HPDE6-E6E7 (cell line): ENCODE data around the gene GUF1.
A peak's percentile ranks its signal among the peaks of the same experiment; 100 is the strongest.

Source experiments
- DNase-seq: peaks from one replicate; pipeline ENCODE4 v3.0.0; 2011; ENCODE audit warnings: missing footprints; ENCODE audit errors: extremely low spot score

The GUF1 gene, protein sequence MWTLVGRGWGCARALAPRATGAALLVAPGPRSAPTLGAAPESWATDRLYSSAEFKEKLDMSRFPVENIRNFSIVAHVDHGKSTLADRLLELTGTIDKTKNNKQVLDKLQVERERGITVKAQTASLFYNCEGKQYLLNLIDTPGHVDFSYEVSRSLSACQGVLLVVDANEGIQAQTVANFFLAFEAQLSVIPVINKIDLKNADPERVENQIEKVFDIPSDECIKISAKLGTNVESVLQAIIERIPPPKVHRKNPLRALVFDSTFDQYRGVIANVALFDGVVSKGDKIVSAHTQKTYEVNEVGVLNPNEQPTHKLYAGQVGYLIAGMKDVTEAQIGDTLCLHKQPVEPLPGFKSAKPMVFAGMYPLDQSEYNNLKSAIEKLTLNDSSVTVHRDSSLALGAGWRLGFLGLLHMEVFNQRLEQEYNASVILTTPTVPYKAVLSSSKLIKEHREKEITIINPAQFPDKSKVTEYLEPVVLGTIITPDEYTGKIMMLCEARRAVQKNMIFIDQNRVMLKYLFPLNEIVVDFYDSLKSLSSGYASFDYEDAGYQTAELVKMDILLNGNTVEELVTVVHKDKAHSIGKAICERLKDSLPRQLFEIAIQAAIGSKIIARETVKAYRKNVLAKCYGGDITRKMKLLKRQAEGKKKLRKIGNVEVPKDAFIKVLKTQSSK

DNA sequence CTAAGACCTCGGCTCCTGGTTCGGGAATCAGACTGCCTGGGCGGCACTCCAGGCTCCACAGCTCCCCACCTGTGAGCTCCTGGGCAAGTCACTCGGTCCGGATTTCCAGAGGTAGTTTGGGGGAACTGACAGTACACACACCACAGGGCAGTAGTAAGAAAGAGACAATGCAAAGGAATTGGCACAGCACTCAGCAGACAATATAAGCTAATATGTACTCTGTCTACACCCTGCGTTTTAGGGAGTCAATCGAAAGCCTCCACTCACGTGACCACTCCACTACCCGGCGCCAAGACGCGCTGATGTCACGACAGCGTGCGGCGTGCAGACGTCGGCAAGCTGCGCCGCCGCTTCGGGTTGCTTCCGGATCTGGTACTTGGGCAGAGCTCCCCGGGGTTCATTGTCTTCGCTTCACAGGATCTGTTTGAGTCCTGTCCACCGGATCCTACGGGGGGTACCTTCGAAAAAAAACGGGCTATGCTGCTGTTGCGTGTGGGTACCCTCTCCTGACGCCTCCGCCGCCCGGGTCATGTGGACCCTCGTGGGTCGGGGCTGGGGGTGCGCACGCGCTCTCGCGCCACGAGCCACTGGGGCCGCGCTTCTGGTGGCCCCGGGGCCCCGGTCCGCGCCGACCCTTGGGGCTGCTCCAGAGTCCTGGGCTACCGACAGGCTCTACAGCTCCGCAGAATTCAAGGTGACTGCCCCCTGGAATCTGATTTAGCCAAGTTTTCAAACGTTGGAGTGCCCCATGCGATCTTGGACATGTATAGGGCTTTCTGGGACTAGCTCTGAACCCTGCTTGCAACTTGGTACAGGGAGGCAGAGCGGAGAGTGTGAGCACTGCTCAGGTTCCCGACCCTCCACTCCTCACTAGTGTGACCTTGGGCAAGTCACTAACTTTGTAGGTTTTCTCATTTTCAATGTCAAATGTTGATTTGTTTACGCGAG is at the start of gene GUF1:
Gene GUF1, plus strand, starts transcription at position 327 of the 948 bp plus-strand sequence. Its CDS starts 203 bp downstream, at position 530.
- DNase-seq = peak; percentile 81

DNA sequence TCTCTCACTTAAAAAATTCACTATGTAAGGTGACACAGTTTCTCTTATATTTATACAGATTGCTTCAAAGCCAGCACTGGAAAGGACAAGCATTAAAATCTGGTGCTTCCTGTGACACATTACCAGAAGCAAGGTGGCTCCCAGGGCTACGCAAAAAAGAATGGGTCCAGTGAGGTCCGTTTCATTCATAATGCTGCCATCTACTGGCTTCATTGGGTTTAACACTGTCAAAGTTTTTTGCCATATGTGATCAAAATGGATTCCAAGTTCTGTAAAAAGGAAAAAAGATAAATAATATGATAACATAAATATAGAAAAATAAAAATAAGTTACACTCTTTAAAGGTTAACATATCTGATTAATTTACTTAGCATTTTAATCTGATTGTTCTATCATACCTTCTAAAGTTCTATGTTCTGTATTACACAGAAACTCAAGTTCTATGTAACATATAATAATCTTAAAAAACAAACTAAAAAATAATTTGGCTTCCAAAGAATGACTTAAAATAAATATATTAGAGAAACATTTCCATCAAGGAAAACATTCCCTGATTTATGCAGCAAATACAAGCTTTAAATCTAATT is 48.8 kb upstream of the GUF1 start:
- peak; percentile 44 for DNase-seq

DNA sequence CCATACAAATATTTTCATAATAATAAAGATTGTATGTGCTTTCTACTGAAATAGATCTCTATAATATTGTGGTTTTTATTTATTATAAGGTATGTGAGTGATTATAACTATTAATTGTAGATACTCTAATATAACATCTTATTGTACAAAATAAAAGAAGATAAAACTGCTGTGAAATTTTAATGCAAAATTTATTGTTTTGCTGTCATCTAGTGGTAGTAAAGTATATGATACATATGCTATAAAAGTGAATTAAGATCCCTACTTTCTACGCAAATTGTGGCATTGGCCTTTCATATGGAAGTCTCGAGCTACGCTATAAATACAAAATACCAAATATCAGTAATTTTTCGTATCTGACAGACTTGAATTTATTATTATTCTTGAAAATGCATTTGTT is 46.1 kb upstream of the GUF1 start:
- no peak for DNase-seq

DNA sequence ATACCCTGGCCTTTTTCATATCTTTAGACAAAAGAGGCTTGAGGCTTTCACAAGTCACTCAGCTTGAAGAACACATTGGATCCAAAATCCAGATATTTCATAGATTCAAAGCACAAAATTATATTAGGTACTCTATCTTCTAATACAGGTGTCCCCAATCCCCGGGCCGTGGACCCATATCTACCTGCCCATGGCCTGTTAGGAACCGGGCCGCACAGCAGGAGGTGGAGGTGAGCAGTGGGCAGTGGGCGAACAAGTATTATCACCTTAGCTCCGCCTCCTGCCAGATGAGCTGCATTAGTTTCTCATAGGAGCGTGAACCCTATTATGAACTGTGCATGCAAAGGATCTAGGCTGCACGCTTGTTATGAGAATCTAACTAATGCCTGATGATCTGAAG is 45.5 kb upstream of the GUF1 start:
- DNase-seq = no peak

DNA sequence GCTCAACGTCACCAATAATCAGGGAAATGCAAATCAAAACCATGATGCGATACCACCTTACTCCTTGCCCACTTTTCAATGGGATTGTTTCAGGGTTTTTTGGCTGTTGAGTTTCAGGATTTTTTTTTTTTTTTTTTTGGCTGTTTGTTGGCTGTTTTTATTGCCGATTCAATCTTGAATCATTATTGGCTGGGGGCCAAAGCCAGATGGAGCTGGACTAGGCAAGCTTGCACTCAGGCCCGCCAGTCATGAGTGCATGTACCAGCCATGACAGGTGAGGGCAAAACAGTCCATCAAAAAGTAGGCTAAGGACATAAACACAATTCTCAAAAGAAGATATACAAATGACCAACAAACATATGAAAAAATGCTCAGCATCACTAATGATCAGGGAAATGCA is 40.1 kb upstream of the GUF1 start:
- no peak for DNase-seq

DNA sequence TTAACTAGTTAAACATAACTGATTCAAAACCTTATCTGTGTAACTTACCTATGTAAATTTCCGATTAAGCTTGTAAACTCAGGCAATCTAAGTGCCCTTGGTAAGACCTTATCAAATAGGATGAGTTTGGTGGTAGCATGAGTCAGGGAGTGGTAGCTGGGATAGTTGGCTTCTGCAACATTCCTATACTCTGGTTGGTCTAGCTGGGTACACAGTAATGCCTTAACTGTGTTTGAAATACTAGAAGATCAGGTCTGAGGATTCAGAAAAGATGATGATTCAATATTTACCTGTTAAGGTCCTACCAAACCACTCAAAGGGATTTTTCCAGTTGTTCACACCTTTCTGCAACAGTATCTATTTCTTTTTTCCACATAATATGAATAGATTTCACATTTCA is 32.1 kb upstream of the GUF1 start:
- DNase-seq = no peak

DNA sequence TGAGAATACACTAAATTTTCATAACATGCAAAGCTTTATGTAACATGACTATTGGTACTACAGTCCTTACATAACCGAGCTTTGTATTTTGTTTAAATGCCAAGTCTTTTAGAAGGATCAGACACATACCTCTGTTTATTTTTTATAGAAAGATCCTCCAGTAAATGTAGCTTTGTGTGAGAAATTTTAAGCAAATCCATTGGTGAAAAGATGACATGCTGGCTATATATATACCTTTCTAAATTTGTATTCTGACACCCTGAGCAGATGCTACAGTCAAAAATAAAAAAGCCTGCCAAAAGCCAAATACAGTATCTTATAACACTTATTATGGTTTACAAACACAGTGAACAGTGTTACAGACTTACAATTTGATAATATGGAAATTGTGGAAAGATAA is 26.8 kb upstream of the GUF1 start, which contains the start of gene YIPF7:
Gene YIPF7, minus strand, starts transcription at position 201 of the 400 bp plus-strand sequence. CDS start 1,525 bp downstream, outside the sequence.
- DNase-seq = no peak

DNA sequence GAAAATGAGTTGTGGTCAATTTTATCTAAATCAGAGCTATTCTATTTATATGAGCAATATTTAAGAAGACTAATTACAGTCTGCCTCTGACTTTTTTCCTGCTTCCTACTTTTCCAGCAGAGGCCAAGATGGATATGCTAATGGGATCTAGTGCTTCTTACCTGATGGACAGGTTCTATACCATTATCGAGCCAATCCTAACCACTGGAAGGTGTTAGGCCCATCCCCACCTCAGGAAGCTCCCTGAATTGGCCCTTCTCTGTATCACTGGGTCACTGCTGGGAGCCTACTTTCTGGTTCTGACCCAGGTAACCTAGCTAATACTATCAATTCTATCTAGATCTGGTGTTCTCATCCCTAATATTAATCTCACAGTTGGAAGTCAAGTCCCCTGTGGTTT is 26.2 kb upstream of the GUF1 start:
- DNase-seq = no peak

DNA sequence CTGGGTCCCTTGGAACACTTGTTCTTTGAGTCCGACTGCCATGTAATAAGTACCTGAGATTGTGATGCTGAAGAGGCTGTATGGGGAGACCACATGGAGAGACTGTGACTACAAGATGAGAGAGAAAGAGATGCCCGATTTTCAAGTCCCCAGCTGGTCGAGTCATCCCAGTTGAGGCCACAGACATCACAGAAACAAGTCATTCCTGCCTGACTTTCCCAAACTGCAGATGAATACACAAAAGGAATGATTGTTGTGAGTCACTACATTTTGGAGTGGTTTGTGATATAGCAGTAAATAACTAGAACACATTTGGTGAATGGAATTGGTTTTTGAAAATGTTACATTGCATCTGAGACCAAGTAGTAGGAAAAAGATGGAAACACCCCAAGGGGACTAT is 17.8 kb upstream of the GUF1 start:
- no peak for DNase-seq

DNA sequence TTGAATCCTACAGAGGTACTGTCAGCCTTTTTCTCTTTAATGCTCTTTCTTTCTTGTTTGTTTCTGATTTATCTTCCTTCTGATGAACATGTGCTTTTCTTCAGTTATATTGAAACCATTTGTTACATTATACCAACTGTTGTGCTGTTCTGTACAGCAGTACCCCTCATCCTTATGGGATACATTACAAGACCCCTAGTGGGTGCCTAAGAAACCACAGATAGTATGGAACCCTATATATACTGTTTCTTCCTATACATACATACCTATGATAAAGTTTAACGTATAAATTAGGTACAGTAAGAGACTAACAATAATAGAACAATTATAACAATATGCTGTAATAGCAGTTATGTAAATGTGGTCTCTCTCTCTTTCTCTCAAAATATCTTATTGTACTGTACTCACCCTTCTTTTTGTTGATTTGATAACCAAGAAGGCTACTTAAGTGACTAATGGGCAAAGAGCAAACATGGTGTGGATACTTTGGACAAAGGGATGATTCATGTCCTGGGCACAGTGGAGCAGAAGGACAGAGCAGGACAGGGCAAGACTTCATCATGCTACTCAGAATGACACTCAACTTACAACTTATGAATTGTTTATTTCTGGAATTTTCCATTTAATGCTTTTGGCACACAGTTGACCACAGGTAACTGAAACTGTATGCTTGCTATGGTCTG is 16.1 kb upstream of the GUF1 start:
- no peak for DNase-seq

DNA sequence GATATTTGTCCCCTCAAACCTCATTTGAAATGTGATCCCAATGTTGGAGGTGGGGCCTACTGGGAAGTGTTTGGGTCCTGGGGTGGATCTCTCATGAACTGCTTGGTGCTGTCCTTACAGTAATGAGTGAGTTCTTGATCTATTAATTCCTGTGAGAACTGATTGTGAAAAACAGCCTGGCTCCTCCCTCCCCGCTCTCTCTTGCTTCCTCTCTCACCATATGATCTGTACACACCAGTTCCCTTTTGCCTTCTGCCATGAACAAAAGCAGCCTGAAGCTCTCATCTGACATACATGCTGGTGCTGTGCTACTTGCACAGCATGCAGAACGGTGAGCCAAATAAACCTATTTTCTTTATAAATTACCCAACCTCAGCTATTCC is 15.6 kb upstream of the GUF1 start:
- DNase-seq = no peak

DNA sequence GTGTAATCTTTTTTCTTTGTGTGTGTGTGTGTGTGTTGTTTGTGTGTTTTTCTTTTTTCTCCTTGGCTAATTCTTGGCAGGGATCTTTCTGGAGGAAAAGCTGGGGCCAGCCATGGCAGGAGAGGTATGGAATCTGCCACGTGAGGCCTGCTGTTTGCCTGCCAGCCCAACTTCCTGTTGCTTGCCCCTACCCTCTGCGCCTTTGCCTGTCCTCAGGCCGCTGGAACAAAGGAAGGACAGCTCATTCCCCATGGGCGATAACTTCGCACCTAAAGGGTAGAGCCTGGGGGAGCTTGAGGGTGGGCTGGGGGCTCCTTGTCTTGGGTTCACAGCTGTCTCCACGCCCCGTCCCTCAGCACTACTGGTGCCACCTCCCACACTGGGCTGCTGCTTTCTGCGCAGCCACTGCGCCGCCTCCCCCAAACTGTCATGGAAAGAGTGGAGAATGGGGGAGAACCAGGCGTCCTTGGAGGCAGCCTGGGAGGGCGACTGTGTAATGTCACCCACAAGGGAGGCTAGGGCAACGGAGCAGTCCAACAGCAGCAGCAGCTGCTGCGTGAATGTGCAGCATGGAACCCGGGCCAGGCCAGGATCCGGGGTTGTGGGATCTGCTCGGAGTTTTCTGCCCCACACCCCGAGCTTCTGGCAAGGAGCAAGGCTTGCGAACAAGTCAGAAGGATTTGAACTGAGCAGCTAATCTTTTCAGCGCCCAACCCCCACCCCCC is 14.5 kb upstream of the GUF1 start:
- no peak for DNase-seq

DNA sequence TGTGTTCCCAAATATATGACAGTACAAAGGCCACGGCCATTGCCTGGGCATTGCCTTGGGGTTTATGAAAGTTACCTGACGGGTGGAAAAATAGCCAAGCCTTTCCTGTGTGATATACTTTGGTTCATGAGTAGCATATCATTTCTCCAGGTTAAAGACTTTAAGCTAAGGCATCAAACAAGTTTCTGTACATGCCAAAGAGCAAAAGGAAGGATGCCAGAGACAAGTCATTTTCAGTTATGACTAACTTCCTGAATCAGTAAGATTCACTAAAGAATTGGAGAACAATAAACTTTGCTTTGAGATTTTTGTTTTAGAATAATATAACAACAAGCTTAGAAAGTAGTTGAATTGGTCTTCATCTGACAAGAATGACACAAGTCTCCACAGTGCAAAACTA is 9.7 kb upstream of the GUF1 start:
- no peak for DNase-seq

DNA sequence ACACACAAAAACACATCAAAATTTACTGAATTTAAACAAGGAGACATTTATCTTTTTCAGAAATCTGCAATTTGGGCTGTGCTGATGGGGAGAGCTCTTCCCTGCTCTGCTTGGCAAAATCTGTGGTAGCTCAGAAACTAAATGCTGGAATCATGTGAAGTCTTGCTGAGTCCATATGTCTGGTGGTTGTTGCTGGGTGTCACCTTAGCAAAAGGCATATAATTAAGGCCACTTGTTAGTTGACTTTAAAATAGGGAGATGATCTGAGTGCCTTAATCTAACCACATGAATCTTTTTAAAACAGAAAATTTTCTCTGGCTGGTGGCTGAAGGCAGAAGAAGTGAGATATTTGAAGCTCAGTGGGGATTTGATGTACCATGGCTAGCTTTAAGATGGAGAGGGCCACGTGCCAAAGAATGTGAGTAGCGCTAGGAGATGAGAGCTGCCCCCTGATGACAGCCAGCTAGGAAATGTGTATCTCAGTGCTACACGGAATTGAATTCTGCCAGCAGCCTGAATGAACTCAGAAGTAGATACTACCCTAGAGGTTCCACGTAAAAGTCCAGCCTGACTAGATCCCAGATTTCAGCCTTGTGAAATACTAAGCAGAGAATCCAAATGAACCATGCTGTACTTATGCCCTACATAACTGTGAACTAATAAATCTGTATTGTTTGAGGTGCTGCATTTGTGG is 7.6 kb upstream of the GUF1 start:
- no peak for DNase-seq

DNA sequence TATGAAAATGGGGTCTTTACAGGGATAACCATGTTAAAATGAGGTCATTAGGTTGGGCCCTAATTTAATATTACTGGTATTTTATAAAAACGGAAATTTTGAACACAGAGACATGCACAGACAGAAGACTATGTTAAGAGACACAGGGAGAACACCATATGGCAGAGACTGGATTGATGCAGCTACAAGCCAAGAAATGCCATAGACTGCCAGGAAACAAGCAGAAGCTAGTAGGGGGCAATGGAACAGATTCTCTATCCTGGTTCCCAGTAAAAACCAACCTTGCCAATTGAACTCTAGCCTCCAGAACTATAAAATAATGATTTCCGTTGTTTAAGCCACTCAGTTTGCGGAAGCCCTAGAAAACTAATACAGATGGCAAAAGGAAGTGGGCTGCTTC is 6.6 kb upstream of the GUF1 start:
- DNase-seq = no peak

DNA sequence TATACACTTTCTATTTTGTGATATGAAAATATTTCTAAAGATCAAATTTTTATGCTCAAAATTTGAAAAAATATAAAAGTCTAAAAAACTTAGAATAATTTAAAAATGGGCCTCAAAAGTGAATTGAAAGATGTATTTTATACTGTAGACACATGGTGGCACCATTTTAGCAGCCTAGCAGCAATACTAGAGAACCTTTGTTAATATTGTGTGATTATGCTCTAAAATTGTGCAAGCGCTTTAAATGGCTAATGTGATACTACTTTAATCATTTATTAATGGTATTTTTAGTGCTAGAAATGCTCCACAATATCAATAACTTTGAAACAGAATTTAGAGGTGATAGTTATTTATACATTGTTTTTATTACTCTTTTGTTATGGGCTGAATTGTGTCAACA is 3.7 kb upstream of the GUF1 start:
- no peak for DNase-seq

DNA sequence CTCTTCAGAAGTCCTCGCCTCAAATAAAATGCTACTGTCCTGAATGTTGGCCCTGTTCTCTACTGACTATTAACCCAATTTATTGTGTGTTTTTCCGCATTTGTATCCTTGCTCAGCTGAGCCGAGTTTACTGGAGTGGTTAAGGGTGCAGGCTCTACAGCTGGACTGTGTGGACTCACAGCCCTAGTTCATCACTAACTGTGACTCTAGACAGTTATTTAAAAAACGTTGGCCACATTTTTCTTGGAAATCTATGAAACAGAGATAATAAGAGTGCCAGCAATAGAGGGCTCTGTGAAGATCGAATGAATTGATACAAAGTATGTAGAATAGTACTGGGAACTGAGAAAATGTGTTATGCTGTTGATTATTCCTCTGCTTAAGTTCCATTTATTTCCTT is 2.9 kb upstream of the GUF1 start:
- no peak for DNase-seq

DNA sequence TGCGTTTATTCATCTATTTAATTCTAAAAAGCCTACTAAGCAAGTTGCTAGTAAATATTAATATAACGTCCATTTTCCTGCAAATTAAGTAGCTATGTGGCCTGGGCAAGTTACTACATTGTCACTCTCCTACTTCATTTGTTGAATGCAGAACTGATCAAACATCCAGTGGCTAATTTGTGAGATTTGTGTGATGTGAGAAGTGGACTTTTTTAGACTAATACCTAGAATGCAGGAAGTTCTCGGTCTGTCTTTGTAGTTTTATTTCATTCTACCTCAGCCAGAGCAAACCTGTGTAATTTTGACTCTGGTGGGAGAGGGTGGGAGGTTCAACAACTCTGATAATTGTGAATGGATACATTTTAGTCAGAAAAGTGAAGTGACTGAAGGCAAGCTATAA is 840 bp downstream of the GUF1 start:
- DNase-seq = no peak

DNA sequence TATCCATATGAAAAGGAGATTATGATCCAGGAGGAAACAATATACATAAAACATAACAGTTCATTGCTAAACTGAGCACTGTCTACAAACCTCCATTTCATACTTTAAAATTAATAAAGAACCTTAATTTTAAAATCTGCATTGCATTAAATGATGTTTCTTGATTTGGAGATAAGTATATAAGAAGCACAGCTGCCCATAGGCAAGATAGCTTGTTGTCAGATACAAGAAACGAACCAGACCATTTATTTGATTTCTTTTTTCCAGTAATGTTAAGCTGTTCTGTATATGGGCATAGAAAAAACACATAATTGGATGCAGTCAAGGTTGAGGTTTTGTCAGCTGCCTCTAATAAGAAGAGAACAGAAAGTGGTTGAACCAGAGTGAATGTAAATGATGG is 6.4 kb downstream of the GUF1 start:
- DNase-seq = no peak

DNA sequence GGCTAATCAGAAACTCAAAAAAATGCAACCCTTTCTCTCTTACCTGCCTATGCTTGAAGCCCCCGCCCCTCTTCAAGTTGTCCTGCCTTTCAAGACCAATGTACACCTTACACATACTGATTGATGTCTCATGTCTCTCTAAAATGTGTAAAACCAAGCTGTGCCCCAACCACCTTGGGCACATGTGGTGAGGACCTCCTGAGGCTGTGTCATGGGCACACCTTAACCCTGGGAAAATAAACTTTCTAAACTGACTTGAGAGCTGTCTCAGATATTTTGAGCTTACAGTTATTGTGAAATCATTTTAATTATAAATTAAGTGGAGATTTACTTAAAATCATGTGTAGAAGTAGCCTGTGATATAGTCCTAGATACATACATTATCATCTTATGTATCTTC is 22.2 kb downstream of the GUF1 start:
- DNase-seq = no peak
